HL-60 (cell line): ENCODE results near the gene MEF2A.

Experiments
- DNase-seq, 2 experiments: peaks; one replicate each; pipeline ENCODE4 v3.0.0-alpha.2; 2010 to 2020; ENCODE audit warnings: low read depth in 1 of 2, low spot score in 1 of 2
- H3K27ac ChIP-seq: fragments of 250-450 bp; sonication (Bioruptor Pico); replicated peaks from 2 replicates; pipeline ENCODE4 v1.5.1; 2020; ENCODE audit warnings: mild to moderate bottlenecking, moderate library complexity
- H3K27me3 ChIP-seq: fragments of 250-450 bp; sonication (Bioruptor Pico); 2 replicates; pipeline ENCODE4 v1.5.1; 2021; ENCODE audit warnings: mild to moderate bottlenecking, moderate library complexity; ENCODE audit not compliant: insufficient read depth, poor library complexity, severe bottlenecking
- H3K4me3 ChIP-seq: replicated peaks from 2 replicates; pipeline ENCODE4 v1.5.1; 2011; ENCODE audit warnings: mild to moderate bottlenecking, control low read depth, low read length; ENCODE audit not compliant: insufficient read depth
- GABPA ChIP-seq: IDR thresholded peaks from 2 replicates; pipeline ENCODE4 v1.6.1; 2012; ENCODE audit warnings: low read depth
- POLR2AphosphoS5 ChIP-seq: IDR thresholded peaks from 2 replicates; pipeline ENCODE4 v1.6.1; 2012; ENCODE audit warnings: low read depth
- REST ChIP-seq: IDR thresholded peaks from 2 replicates; pipeline ENCODE4 v1.6.1; 2012; ENCODE audit warnings: low read depth; ENCODE audit not compliant: insufficient replicate concordance
- SPI1 ChIP-seq: IDR thresholded peaks from 2 replicates; pipeline ENCODE4 v1.6.1; 2012; ENCODE audit warnings: low read depth, mild to moderate bottlenecking, borderline replicate concordance
- TF ChIP-seq, protein P1 (sequence below): IDR thresholded peaks from one replicate; pipeline ENCODE4 v1.5.1; 2011; ENCODE audit warnings: low read length, control low read depth, inconsistent platforms; ENCODE audit not compliant: insufficient read depth

MEF2A gene

GRCh38 chr15:99718421-99718820, 152.6 kb downstream of the MEF2A start:
- no peak overlapping the region for H3K4me3 ChIP-seq
- TF ChIP-seq GABPA: no peak
- TF ChIP-seq, protein P1, sequence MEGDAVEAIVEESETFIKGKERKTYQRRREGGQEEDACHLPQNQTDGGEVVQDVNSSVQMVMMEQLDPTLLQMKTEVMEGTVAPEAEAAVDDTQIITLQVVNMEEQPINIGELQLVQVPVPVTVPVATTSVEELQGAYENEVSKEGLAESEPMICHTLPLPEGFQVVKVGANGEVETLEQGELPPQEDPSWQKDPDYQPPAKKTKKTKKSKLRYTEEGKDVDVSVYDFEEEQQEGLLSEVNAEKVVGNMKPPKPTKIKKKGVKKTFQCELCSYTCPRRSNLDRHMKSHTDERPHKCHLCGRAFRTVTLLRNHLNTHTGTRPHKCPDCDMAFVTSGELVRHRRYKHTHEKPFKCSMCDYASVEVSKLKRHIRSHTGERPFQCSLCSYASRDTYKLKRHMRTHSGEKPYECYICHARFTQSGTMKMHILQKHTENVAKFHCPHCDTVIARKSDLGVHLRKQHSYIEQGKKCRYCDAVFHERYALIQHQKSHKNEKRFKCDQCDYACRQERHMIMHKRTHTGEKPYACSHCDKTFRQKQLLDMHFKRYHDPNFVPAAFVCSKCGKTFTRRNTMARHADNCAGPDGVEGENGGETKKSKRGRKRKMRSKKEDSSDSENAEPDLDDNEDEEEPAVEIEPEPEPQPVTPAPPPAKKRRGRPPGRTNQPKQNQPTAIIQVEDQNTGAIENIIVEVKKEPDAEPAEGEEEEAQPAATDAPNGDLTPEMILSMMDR: no peak
- TF ChIP-seq POLR2AphosphoS5: no peak
- TF ChIP-seq REST: no peak
- TF ChIP-seq SPI1: no peak
- H3K27me3 ChIP-seq: no peaks in the 10 kb centered on the region
- no peak overlapping the region for H3K27ac ChIP-seq
- DNase-seq: no peak

- no peak for TF ChIP-seq GABPA
- TF ChIP-seq POLR2AphosphoS5: no peak
- TF ChIP-seq SPI1: no peak
- TF ChIP-seq, protein P1: no peak
- no peak for TF ChIP-seq REST
- Histone ChIP-seq H3K27ac (no peak overlapping the region), H3K4me3 (no peak overlapping the region), H3K27me3 (no peaks in the 10 kb centered on the region)
- DNase-seq: peak in 1 of 2 experiments; percentile 41
Measured at GRCh38 chr15:99719096-99719541, 153.3 kb downstream of the MEF2A start.

DNA sequence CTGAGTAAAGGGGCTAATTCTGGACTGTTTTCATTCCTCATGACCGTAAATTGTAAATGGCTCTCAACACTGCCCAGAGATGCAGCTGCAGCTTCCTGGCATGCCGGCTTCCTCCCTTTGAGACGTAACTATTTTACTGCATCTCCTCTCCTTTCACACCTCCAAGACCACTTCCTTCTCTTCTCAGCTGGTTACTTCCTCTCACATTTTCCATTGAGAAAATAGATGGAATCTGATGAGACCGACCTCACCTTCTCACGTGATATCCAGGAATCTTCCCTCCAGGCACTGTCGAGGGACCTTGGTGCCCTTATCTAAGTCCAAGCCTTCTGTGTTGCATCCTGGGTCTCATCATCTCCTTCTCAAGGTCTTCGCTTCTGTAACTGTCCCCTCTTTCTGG, 154.7 kb downstream of the MEF2A start:
- H3K27ac ChIP-seq: no peak overlapping the region
- no peaks in the 10 kb centered on the region for H3K27me3 ChIP-seq
- H3K4me3 ChIP-seq: no peak overlapping the region
- TF ChIP-seq GABPA (no peak), REST (no peak), SPI1 (no peak), POLR2AphosphoS5 (no peak)
- TF ChIP-seq, protein P1: no peak
- DNase-seq: no peak
